Measurements from ENCODE around the gene HBE1.
"Not testable (repeated sequence)": the region's sequence is repeated elsewhere in the genome, so short reads cannot be mapped to it uniquely, and the experiment has no call there.

Gene HBE1

GRCh38 chr11:5252192-5252918, 17.4 kb downstream of the HBE1 start:
- DNase-seq: no peak

GRCh38 chr11:5251746-5252145, 18.0 kb downstream of the HBE1 start:
- DNase-seq: no peak

- no peak for DNase-seq
These were observed 19.1 kb downstream of the HBE1 start for GRCh38 chr11:5250543-5251204.

DNA sequence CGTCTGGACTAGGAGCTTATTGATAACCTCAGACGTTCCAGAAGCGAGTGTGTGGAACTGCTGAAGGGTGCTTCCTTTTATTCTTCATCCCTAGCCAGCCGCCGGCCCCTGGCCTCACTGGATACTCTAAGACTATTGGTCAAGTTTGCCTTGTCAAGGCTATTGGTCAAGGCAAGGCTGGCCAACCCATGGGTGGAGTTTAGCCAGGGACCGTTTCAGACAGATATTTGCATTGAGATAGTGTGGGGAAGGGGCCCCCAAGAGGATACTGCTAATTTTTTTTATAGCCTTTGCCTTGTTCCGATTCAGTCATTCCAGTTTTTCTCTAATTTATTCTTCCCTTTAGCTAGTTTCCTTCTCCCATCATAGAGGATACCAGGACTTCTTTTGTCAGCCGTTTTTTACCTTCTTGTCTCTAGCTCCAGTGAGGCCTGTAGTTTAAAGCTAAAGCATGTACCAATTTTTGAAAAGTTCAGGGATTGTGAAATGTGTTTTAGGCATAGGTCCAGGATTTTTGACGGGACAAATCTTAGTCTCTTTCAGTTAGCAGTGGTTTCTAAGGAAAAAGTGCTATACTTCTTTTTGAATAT, 19.8 kb downstream of the HBE1 start, which contains the start of gene HBG1:
Gene HBG1, minus strand, starts transcription at position 51 of the 590 bp plus-strand sequence. CDS start 53 bp downstream, outside the sequence.
- not testable (repeated sequence) for DNase-seq

- not testable (repeated sequence) for DNase-seq
These were observed 21.2 kb downstream of the HBE1 start for GRCh38 chr11:5248498-5248897.

GRCh38 chr11:5247472-5248192, 22.1 kb downstream of the HBE1 start:
- DNase-seq: no peak

DNA sequence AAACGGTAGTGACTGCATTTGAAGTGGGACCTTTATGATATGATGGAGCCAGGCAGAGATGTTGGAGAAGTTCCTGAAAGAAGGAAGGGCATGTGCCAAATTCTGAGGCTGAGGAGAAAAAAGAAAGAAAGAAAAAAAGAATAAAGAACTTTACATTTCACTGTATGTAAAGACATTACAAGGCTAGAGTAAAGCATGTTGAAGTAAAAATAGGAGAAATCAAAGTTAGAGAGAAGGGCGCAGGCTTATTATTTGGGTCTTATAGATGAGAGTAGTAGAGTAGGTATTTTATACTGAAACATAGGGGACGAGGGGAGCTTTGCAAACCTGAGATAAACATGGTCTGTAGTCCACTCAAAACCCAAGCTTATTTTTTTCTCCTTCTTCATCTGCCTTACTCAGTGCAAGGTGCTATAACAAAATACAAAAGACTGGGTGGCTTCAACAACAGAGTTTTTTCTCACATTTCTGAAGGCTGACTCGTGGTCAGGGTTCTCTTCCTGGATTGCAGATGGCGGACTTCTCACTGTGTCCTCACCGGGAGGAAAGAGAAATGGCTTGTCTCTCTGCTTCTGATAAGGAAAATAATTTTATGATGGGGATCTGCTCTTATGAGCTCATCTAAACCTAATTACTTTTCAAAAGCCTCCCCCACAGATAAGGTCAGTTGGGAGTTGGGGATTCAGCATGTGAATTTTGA, 22.8 kb downstream of the HBE1 start:
- DNase-seq: no peak

- no peak for DNase-seq
These were observed 24.6 kb downstream of the HBE1 start for GRCh38 chr11:5245155-5245554.

- DNase-seq: no peak
These were observed 25.9 kb downstream of the HBE1 start for GRCh38 chr11:5243816-5244180.

GRCh38 chr11:5242933-5243815, 26.6 kb downstream of the HBE1 start:
- no peak for DNase-seq

DNA sequence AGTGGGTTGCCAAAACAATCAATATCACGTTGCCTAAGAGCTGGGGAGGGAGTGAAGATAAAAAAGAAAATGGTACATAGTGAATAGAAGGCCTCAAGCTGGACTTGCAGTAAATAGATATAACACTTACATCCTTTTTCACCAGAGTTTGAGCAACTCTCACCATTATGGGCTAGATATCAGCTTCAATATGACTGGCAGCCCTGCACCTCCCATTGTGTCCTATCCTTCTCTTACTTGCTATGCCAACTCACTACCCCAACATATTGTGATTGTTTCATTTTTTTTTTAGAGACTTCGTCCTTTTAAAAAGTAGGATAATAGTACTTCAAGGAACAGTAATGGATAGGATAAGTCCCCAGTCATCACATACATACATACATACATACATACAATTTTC, 27.5 kb downstream of the HBE1 start:
- no peak for DNase-seq

GRCh38 chr11:5241458-5241857, 28.3 kb downstream of the HBE1 start:
- DNase-seq: no peak

DNA sequence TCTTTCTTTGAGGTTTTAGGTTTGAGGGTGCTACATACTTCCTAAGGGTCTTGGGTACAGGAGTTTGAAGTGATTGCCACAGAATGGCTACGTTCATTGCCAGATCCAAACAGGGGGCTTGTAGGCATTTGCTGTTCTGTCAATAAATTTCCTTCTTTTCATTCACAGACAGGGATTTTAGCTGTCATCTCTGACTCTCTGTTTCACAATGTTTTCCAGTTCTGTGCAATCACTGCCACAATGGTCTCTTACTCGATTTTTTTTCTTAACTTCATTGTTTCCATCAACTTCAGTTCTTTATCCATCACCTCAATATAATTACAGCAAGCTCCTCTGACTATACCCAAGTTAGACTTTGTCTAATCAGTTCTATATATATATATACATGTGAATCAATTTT, 29.3 kb downstream of the HBE1 start:
- no peak for DNase-seq

DNA sequence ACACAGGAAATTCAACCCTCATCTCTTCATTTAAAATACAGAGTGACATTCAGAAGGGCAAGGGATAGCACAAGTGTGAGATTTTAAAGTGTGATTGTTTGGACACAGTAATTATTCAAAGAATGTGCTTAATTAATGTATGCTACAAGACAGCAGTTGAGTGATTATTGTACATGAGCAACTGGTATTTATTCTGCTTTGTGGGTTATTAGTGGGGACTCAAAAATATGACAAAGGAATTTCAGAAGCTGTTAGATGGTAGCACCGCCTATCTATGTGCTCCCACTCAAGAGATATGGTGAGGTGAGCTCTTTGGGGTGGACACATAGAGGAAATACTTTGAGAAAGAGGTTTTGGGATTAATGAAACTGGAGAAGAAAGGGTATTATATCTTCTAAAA, 29.7 kb downstream of the HBE1 start:
- no peak for DNase-seq

DNA sequence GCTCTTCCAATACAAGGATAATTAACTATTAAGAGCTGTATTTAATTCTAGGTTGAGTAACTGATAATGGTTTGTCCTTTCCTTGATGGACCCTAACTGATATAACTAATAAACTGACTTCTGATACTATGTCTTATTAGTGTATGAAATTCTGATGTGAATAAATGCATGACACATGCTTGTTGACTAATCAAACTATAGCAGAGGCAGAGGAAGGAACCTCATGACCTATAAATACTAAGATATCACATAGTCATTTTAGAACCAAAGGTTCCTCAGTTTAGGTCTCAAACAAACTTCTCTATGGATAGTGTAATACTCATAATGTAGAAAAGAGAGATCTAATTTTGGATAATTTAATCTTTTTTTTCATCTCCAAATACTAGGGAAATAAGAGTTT, 30.7 kb downstream of the HBE1 start:
- DNase-seq: no peak

DNA sequence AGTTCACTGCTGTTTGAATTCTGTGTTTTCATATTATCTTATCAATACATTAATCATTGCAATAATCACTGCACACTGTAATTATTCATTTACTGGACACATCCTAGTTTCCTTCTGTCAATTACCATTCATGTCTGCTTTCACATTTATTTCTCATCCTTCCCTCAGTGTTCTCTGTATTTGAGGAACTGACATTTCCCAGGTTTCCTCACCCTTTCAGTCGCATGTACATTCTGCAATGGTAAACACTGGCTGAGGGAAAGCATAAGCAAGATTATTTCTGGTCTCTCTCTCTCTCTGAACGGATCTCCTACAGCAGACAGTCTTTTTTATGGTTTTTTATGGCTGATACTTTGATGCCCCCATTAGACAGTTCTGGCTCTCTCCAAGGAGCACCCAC, 31.3 kb downstream of the HBE1 start:
- no peak for DNase-seq

GRCh38 chr11:5237420-5237819, 32.3 kb downstream of the HBE1 start:
- no peak for DNase-seq

DNA sequence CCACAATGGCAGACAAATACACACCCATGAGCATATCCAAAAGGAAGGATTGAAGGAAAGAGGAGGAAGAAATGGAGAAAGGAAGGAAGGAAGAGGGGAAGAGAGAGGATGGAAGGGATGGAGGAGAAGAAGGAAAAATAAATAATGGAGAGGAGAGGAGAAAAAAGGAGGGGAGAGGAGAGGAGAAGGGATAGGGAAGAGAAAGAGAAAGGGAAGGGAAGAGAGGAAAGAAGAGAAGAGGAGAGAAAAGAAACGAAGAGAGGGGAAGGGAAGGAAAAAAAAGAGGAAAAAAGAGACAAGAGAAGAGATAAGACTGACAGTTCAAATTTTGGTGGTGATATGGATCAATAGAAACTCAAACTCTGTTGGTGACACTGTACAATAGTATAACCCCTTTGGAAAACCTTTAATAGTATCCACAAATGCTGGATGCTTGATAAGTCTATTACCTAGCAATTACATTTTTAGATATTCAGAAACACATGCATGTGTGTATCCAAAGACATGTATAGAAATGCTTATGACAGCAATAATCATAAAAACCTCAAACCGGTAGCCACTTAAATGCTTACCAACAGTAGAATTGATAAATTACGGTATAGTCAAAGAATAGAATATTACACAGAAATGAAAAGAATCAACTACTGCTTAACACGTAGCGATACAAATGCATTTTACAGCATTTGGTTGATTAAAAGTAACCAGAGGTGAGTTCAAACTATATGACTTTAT, 34.2 kb downstream of the HBE1 start:
- DNase-seq: no peak

DNA sequence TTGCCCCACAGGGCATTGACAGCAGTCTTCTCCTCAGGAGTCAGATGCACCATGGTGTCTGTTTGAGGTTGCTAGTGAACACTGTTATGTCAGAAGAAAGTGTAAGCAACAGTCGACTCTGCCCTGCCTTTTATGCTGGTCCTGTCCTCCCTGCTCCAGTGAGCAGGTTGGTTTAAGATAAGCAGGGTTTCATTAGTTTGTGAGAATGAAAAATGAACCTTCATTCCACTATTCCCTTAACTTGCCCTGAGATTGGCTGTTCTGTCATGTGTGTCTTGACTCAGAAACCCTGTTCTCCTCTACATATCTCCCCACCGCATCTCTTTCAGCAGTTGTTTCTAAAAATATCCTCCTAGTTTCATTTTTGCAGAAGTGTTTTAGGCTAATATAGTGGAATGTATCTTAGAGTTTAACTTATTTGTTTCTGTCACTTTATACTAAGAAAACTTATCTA, 35.3 kb downstream of the HBE1 start, which contains the start of gene HBD:
Gene HBD, minus strand, starts transcription at position 103 of the 454 bp plus-strand sequence. Its CDS starts 50 bp downstream, at position 53.
- DNase-seq: no peak

DNA sequence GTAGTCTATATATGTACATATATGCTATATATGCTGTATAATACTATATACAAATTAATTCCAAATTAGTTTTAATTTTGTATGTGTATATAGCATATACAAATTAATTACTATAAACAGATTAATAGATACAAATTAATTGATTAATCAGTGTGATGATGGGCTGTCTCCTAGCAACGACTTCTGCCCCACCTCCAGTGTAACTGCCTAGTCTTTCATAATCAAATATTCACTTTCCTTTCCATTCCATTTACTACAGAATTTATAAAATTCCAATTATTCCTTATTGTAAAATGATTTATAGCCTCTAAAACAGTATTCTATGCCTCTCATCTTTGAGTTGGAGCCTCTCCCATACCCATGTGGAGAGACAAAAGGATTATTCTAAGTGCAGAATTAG, 36.4 kb downstream of the HBE1 start:
- no peak for DNase-seq

DNA sequence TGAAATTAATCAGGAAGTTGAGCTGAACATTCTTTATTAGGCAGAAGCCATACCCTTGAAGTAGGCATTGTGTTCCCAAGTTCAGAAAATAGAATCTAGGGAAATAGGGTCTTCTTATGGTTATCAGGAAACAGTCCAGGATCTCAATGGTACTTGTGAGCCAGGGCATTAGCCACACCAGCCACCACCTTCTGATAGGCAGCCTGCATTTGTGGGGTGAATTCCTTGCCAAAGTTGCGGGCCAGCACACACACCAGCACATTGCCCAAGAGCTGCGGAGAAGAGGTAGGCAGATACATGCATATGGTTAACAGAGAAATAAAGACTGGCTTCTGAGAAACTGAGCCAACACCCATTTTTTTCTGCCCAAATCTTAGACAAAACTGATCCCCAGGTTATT, 36.9 kb downstream of the HBE1 start:
- DNase-seq: no peak

All from DMS79 (cell line).